ENCODE data around the gene REXO5. TPM values are rescaled to one million over a fixed set of nuclear protein-coding genes. Genes with fewer than 3 reads are reported as not detected.

The REXO5 gene
- total RNA-seq, 1 experiment from 2014 or later: 9.1 TPM

DNA sequence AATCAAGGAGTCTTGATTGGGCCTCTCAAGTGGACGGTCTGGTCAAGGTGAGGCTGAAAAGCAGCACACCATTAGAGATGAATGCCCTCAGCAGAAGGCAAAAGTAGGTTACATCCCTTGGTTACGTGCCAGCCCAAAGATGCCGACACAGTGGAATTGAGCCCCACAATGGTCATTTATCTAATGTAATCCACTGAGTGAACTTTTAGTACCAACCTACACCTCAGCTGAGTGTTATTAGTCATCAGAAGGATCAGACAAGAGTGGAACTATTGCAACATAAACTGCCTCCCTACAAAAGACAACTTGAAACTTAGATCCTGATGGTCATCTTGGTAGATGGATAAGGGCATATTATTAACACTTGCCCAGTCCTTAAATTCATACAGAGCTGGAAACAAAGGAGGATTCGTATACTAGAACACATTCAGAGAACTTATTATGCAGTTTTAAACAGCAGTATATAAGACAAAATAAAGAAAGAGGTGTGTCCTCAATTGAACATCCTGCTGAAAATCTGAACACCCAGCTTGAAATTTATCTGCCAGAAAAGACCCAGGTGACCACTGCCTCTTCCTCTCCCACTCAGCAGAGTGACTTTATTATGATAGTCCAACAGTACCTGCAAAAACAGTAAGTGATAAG, 91.0 kb downstream of the REXO5 start:
- POLR2A ChIA-PET (ENCODE audit: low non-redundant PET): no interaction called here
- no peak overlapping the region for H3K4me3 ChIP-seq (ENCODE audit: low read depth, low read length, poor library complexity, severe bottlenecking)
- no TSS peak for BruUV-seq (replicated peaks)

DNA sequence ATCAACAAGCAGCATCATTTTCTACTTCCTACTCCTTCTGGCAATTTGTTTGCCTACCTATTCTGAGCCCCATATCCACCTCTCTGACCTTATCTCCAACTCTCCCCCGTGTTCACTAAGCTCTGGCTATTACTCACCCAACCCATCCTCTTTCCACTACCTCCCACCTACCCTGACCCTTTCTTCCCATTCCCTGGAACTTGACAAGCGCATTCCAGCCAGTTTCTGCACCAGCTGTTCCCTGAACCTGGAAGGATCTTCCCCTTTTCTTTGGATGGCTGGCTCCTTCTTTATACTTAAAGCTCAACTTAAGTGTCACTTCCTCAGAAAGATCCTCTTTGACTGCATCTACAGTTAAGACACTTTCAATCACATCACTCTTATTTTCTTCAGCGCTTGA, 91.6 kb downstream of the REXO5 start:
- no peak overlapping the region for H3K4me3 ChIP-seq (ENCODE audit: low read depth, low read length, poor library complexity, severe bottlenecking)
- no peak for DNase-seq (ENCODE audit: low spot score)
- CTCF ChIA-PET: no interaction called here
- no peaks in the 10 kb centered on the region for H3K9me3 ChIP-seq (ENCODE audit: low read depth, low read length, poor library complexity, severe bottlenecking)
- no peaks in the 10 kb centered on the region for H3K36me3 ChIP-seq (ENCODE audit: insufficient read depth, low read length, poor library complexity, severe bottlenecking)
- no peak overlapping the region for H3K27ac ChIP-seq (ENCODE audit: low read depth, low read length, poor library complexity, severe bottlenecking)
- POLR2A ChIA-PET (ENCODE audit: low non-redundant PET): no interaction called here
- TF ChIP-seq EZH2 (IDR thresholded peaks at IDR 0.05; ENCODE audit: borderline replicate concordance, low read depth, low read length, poor library complexity, severe bottlenecking): no peak
- no peak for TF ChIP-seq CTCF (conservative IDR thresholded peaks at IDR 0.05; ENCODE audit: low read depth, low read length)
- intact Hi-C loops (cut with micrococcal nuclease; ENCODE audit: unreplicated experiment): no loop called here
- H3K27me3 ChIP-seq (replicated peaks; ENCODE audit: insufficient read depth, low read depth, low read length, poor library complexity): no peaks in the 10 kb centered on the region
- no TSS peak for BruUV-seq (replicated peaks)
- H3K4me1 ChIP-seq (ENCODE audit: insufficient read depth, low read length, poor library complexity, severe bottlenecking): peaks cover 20% of the 10 kb centered on the region

More for the DNA sequence above, 91.0 kb downstream of the REXO5 start:
- Histone ChIP-seq H3K4me1 (ENCODE audit: insufficient read depth, low read length, poor library complexity, severe bottlenecking) (peaks cover 20% of the 10 kb centered on the region), H3K36me3 (ENCODE audit: insufficient read depth, low read length, poor library complexity, severe bottlenecking) (no peaks in the 10 kb centered on the region), H3K9me3 (ENCODE audit: low read depth, low read length, poor library complexity, severe bottlenecking) (no peaks in the 10 kb centered on the region), H3K27me3 (replicated peaks; ENCODE audit: insufficient read depth, low read depth, low read length, poor library complexity) (no peaks in the 10 kb centered on the region), H3K27ac (ENCODE audit: low read depth, low read length, poor library complexity, severe bottlenecking) (no peak overlapping the region)
- intact Hi-C loops (cut with micrococcal nuclease; ENCODE audit: unreplicated experiment): no loop called here
- DNase-seq (ENCODE audit: low spot score): no peak
- no peak for TF ChIP-seq CTCF (conservative IDR thresholded peaks at IDR 0.05; ENCODE audit: low read depth, low read length)
- TF ChIP-seq EZH2 (IDR thresholded peaks at IDR 0.05; ENCODE audit: borderline replicate concordance, low read depth, low read length, poor library complexity, severe bottlenecking): no peak
- CTCF ChIA-PET: no interaction called here

DNA sequence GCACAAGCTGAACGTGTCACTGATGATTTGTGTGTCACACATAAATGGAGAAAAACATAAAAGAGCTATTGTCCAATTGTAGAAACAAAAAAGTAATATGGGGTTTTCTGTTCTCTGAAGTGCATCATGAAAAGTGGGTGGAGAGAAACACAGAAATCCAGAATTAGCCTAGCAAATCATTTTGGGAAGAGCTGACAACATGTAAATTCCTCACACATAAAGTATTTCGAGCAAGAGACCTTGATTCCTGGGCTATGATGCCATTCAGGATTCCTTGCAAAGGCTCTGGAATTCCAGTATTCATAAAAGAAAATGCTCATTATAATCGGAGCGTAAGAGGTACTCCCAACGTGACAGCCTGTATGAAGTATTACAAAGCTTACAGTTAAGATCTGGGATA, 92.7 kb downstream of the REXO5 start:
- H3K4me1 ChIP-seq (ENCODE audit: insufficient read depth, low read length, poor library complexity, severe bottlenecking): peaks cover 20% of the 10 kb centered on the region
- BruUV-seq (replicated peaks): no TSS peak
- ChIA-PET POLR2A (ENCODE audit: low non-redundant PET) (no interaction called here), CTCF (no interaction called here)
- H3K36me3 ChIP-seq (ENCODE audit: insufficient read depth, low read length, poor library complexity, severe bottlenecking): no peaks in the 10 kb centered on the region
- intact Hi-C loops (cut with micrococcal nuclease; ENCODE audit: unreplicated experiment): no loop called here
- TF ChIP-seq EZH2 (IDR thresholded peaks at IDR 0.05; ENCODE audit: borderline replicate concordance, low read depth, low read length, poor library complexity, severe bottlenecking) (no peak), CTCF (conservative IDR thresholded peaks at IDR 0.05; ENCODE audit: low read depth, low read length) (no peak)
- no peaks in the 10 kb centered on the region for H3K27me3 ChIP-seq (replicated peaks; ENCODE audit: insufficient read depth, low read depth, low read length, poor library complexity)
- no peaks in the 10 kb centered on the region for H3K9me3 ChIP-seq (ENCODE audit: low read depth, low read length, poor library complexity, severe bottlenecking)
- no peak for DNase-seq (ENCODE audit: low spot score)
- peak overlapping the region; percentile 75 for H3K4me3 ChIP-seq (ENCODE audit: low read depth, low read length, poor library complexity, severe bottlenecking)
- H3K27ac ChIP-seq (ENCODE audit: low read depth, low read length, poor library complexity, severe bottlenecking): peak overlapping the region; percentile 96

Other genes with a start within 250 kb of the REXO5 start
- not detected in 2 replicates for gene ACSM2B, start 230.2 kb upstream of the REXO5 start, total RNA-seq (2021)
- gene ACSM1, start 108.8 kb upstream of the REXO5 start, total RNA-seq (2021): not detected in 2 replicates
- gene THUMPD1, start 64.7 kb upstream of the REXO5 start, total RNA-seq (2021): 26.6 and 29.9 TPM in 2 replicates
- 0.35 TPM in 1 of 2 replicates, not detected in the other for gene ACSM3, start 42.5 kb upstream of the REXO5 start, total RNA-seq (2021)
- 24.9 and 27.1 TPM in 2 replicates for gene ERI2, start 55 bp upstream of the REXO5 start, total RNA-seq (2021)
- 12.4 and 12.7 TPM in 2 replicates for gene DCUN1D3, start 93.8 kb downstream of the REXO5 start, total RNA-seq (2021)
- gene LYRM1, start 94.2 kb downstream of the REXO5 start, total RNA-seq (2021): 14.3 and 21.4 TPM in 2 replicates